Transverse colon (tissue), 4 donors: Measurements from ENCODE around the gene FAXC. TPM values are rescaled to one million over a fixed set of nuclear protein-coding genes. Genes with fewer than 3 reads are reported as not detected.

Source experiments
- DNase-seq: peaks from one replicate; pipeline ENCODE4 v3.0.0-alpha.2; 2019
- H3K27ac ChIP-seq, 4 donors: fragments of 200-600 bp; sonication (generic); 2 replicates each; pipeline ENCODE4 v1.5.1; 2016 to 2018; ENCODE audit warnings: inconsistent platforms in 4 of 4
- H3K27me3 ChIP-seq: fragments of 200-600 bp; sonication (generic); 2 replicates; pipeline ENCODE4 v1.5.1; 2017; ENCODE audit warnings: inconsistent platforms
- H3K36me3 ChIP-seq, 4 donors: fragments of 200-600 bp; sonication (generic); 2 replicates each; pipeline ENCODE4 v1.5.1; 2017 to 2019; ENCODE audit warnings: inconsistent platforms in 4 of 4
- H3K4me1 ChIP-seq, 4 donors: fragments of 200-600 bp; sonication (generic); 2 replicates each; pipeline ENCODE4 v1.5.1; 2017 to 2020; ENCODE audit warnings: inconsistent platforms in 4 of 4
- H3K4me3 ChIP-seq, 4 donors: fragments of 200-600 bp; sonication (generic); 1 replicate in 1 of 4; 2 replicates in 3 of 4; pipeline versions ENCODE4 v1.5.1 to v1.6.1; 2017 to 2019; ENCODE audit warnings: inconsistent platforms in 4 of 4
- H3K9me3 ChIP-seq, 2 donors: fragments of 200-600 bp; sonication (generic); 2 replicates each; pipeline ENCODE4 v1.5.1; 2017 to 2019; ENCODE audit warnings: inconsistent platforms in 2 of 2
- EP300 ChIP-seq: sonication (generic); formaldehyde crosslinking; IDR thresholded peaks from one replicate; pipeline ENCODE4 v1.6.1; 2017; ENCODE audit warnings: antibody characterized with exemption, low read depth
- POLR2A ChIP-seq: fragments of 450-650 bp; IDR thresholded peaks from one replicate; pipeline ENCODE4 v1.6.1; 2016; ENCODE audit warnings: antibody characterized with exemption, mild to moderate bottlenecking, moderate library complexity
- POLR2AphosphoS5 ChIP-seq, 3 donors: sonication (generic); formaldehyde crosslinking; IDR thresholded peaks; one replicate each; pipeline ENCODE4 v1.6.1; 2016; ENCODE audit warnings: antibody characterized with exemption in 3 of 3
- WGBS, 2 donors: methylation state at CpG; one replicate each; pipeline ENCODE4 v1.1.5; 2018; ENCODE audit warnings: low coverage in 1 of 2; 5-methylcytosine and 5-hydroxymethylcytosine counted together
- in situ Hi-C, 4 donors: fragments of 200-750 bp; cut with MboI; loops; one replicate each; pipeline versions ENCODE4 v1.15.0 to v1.15.1; 2017; ENCODE audit warnings: low sequenced_read_pairs in 3 of 4, low pct_ligation_motif_present in 1 of 4, low pct_unique_long_range_greater_than_20kb in 1 of 4
- intact Hi-C: fragments of 100-400 bp; cut with DNase I; formaldehyde crosslinking; loops from one replicate; pipeline ENCODE4 v1.15.1; 2023; ENCODE audit warnings: low total_unique reads
- total RNA-seq, 4 donors: library from RNA; depleted of rRNA; stranded (reverse); fragments of >200 nt; gene quantifications; one replicate each; pipeline ENCODE4 v1.1.0, GENCODE V29; 2016
- TF ChIP-seq, protein P1 (sequence below), 5 experiments: fragments of 200-600 bp in 3 of 5; fragments of 450-650 bp in 2 of 5; sonication (generic) in 3 of 5; IDR thresholded peaks; 1 replicate in 2 of 5; 2 replicates in 3 of 5; pipeline ENCODE4 v1.5.1; 2016 to 2017; ENCODE audit warnings: antibody characterized with exemption in 5 of 5, inconsistent platforms in 3 of 5, mild to moderate bottlenecking in 2 of 5, moderate library complexity in 1 of 5

Gene FAXC
- total RNA-seq, 4 donors from 2014 or later: 0.75 to 285 (median 7.1) TPM

DNA sequence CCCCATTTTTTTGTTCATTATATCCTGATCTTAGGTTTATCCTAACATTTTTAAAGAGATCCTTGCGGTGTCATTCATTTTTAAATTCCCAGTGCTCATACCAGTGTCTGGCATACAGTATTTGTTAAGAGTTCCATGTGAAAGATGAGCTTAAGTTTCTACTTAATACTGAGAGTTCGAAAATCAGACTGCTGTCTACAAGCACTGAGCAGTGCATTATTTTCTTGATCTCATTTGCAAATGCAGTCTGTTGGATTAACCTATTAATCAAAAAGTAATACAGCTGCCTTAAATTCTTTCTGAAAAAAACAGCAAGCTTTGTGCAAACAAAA, 43.9 kb upstream of the FAXC start:
- H3K27me3 ChIP-seq: no peaks in the 10 kb centered on the region
- H3K4me1 ChIP-seq: peaks cover 0 to 10% (median 1%) of the 10 kb centered on the region in 4 donors
- WGBS, 2 donors: 20 to 24% methylated on average over 2 of the region's 2 CpGs
- peaks cover 0 to 6% (median 0%) of the 10 kb centered on the region in 4 donors for H3K36me3 ChIP-seq
- in situ Hi-C loops: no loop called here
- H3K4me3 ChIP-seq: peak overlapping the region; percentile 74 to 89 (median 78)
- DNase-seq: no peak
- peak overlapping the region; percentile 83 to 88 (median 86) for H3K27ac ChIP-seq
- no peaks in the 10 kb centered on the region for H3K9me3 ChIP-seq
- intact Hi-C loops: loop anchor here (10.0 kb wide), 1 partner anchor 59 kb away; no protein-coding TSS in a partner anchor
- TF ChIP-seq POLR2AphosphoS5 (IDR thresholded peaks at IDR 0.05): no peak
- TF ChIP-seq, protein P1, sequence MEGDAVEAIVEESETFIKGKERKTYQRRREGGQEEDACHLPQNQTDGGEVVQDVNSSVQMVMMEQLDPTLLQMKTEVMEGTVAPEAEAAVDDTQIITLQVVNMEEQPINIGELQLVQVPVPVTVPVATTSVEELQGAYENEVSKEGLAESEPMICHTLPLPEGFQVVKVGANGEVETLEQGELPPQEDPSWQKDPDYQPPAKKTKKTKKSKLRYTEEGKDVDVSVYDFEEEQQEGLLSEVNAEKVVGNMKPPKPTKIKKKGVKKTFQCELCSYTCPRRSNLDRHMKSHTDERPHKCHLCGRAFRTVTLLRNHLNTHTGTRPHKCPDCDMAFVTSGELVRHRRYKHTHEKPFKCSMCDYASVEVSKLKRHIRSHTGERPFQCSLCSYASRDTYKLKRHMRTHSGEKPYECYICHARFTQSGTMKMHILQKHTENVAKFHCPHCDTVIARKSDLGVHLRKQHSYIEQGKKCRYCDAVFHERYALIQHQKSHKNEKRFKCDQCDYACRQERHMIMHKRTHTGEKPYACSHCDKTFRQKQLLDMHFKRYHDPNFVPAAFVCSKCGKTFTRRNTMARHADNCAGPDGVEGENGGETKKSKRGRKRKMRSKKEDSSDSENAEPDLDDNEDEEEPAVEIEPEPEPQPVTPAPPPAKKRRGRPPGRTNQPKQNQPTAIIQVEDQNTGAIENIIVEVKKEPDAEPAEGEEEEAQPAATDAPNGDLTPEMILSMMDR (IDR thresholded peaks at IDR 0.05): no peak
- TF ChIP-seq POLR2A: no peak
- TF ChIP-seq EP300: no peak

DNA sequence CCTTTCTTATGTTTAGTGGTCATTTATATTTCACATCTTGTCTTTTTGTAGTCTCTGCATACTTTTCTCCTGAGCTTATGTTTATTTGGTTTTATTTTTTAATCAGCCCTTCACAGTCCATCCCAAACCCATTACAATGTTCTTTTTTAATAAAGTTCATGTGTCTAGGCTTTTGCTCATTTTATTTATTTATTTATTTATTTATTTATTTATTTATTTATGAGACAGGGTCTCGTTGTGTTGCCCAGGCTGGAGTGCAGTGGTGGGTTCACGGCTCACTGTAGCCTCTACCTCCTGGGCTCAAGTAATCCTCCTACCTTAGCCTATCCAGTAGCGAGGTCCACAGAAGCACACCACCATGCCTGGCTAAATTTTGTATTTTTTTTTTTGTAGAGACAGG, 41.4 kb upstream of the FAXC start:
- Histone ChIP-seq H3K36me3 (no peaks in the 10 kb centered on the region), H3K4me3 (no peak overlapping the region), H3K9me3 (no peaks in the 10 kb centered on the region), H3K27ac (no peak overlapping the region), H3K4me1 (peaks cover 0 to 10% (median 1%) of the 10 kb centered on the region in 4 donors), H3K27me3 (no peaks in the 10 kb centered on the region)
- in situ Hi-C loops: no loop called here
- TF ChIP-seq POLR2AphosphoS5 (IDR thresholded peaks at IDR 0.05) (no peak), EP300 (no peak), POLR2A (no peak)
- TF ChIP-seq, protein P1 (IDR thresholded peaks at IDR 0.05): no peak
- intact Hi-C loops: loop anchor here (10.0 kb wide), 1 partner anchor 56 kb away; no protein-coding TSS in a partner anchor
- 91 to 96% methylated on average over 3 of the region's 3 CpGs for WGBS, 2 donors
- DNase-seq: no peak

DNA sequence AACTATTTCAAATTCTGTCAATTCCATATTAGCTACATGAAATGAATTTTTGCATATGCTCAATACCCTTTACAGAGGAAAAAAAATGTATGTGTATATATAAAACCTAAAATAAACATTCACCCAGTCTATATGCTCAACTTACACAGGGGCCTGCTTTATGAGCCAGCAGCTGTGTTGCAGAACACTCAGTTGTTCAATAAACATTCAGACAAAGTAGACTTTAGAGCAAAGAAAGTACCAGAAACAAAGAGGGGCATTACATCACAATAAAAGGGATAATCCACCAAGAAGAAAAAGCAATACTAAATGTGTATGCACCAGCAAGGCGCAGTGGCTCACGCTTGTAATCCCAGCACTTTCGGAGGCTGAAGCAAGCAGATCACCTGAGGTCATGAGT, 35.0 kb upstream of the FAXC start:
- TF ChIP-seq POLR2AphosphoS5 (IDR thresholded peaks at IDR 0.05) (no peak), EP300 (no peak), POLR2A (no peak)
- TF ChIP-seq, protein P1 (IDR thresholded peaks at IDR 0.05): no peak
- intact Hi-C loops: no loop called here
- no peaks in the 10 kb centered on the region for H3K4me1 ChIP-seq
- H3K36me3 ChIP-seq: no peaks in the 10 kb centered on the region
- no peak overlapping the region for H3K4me3 ChIP-seq
- H3K27ac ChIP-seq: no peak overlapping the region
- H3K27me3 ChIP-seq: no peaks in the 10 kb centered on the region
- WGBS, 2 donors: 67 to 84% methylated on average over 3 of the region's 3 CpGs
- no peak for DNase-seq
- H3K9me3 ChIP-seq: no peaks in the 10 kb centered on the region
- in situ Hi-C loops: no loop called here

DNA sequence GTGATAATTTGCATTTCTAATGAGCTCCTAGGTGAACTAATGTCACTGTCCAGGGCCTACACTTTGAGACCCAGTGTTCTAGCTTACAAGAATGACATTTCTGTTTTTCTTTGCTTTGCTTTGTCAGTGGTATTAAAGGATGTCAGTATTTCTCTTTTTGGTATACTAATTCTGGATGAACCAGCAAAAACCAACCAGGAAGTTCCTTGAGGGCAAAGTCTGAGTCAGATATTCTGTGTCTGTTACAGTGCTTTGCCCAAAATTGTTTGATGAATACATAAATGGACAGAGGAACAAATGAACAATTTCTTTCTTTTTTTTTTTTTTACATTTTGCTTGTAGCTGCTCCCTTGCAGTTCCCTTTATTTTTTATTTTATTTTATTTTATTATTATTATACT, 29.2 kb upstream of the FAXC start:
- DNase-seq: no peak
- no peak overlapping the region for H3K4me3 ChIP-seq
- no peaks in the 10 kb centered on the region for H3K27me3 ChIP-seq
- in situ Hi-C loops (no loop called here), intact Hi-C loops (no loop called here)
- H3K4me1 ChIP-seq: no peaks in the 10 kb centered on the region
- no peaks in the 10 kb centered on the region for H3K36me3 ChIP-seq
- H3K9me3 ChIP-seq: no peaks in the 10 kb centered on the region
- no peak overlapping the region for H3K27ac ChIP-seq
- TF ChIP-seq, protein P1 (IDR thresholded peaks at IDR 0.05): no peak
- TF ChIP-seq POLR2AphosphoS5 (IDR thresholded peaks at IDR 0.05) (no peak), EP300 (no peak), POLR2A (no peak)
